GM23248 (cell line): Measurements from ENCODE around the gene STH. TPM values are rescaled to one million over a fixed set of nuclear protein-coding genes. Genes with fewer than 3 reads are reported as not detected.
"Not testable (repeated sequence)": the region's sequence is repeated elsewhere in the genome, so short reads cannot be mapped to it uniquely, and the experiment has no call there.

Experiments used
- DNase-seq: peaks from one replicate; pipeline ENCODE4 v3.0.0-alpha.2; 2015
- H2AFZ ChIP-seq: fragments of 200-600 bp; sonication (generic); 2 replicates; pipeline ENCODE4 v1.6.1; 2016; ENCODE audit warnings: antibody characterized with exemption
- H3F3A ChIP-seq: fragments of 200-600 bp; sonication (generic); 2 replicates; pipeline ENCODE4 v1.6.1; 2016; ENCODE audit warnings: mild to moderate bottlenecking, antibody characterized with exemption, mixed run types; ENCODE audit not compliant: insufficient read depth
- H3K27ac ChIP-seq: fragments of 200-600 bp; sonication (generic); 2 replicates; pipeline ENCODE4 v1.5.1; 2016; ENCODE audit warnings: mild to moderate bottlenecking
- H3K27me3 ChIP-seq: fragments of 200-600 bp; sonication (generic); replicated peaks from 2 replicates; pipeline ENCODE4 v1.6.1; 2016; ENCODE audit warnings: mild to moderate bottlenecking; ENCODE audit not compliant: insufficient read depth
- H3K36me3 ChIP-seq: fragments of 200-600 bp; sonication (generic); 2 replicates; pipeline ENCODE4 v1.6.1; 2016; ENCODE audit warnings: low read depth, mild to moderate bottlenecking
- H3K4me1 ChIP-seq: fragments of 200-600 bp; sonication (generic); 2 replicates; pipeline ENCODE4 v1.6.1; 2016; ENCODE audit warnings: mild to moderate bottlenecking; ENCODE audit not compliant: insufficient read depth
- H3K4me2 ChIP-seq: fragments of 200-600 bp; sonication (generic); one replicate; pipeline ENCODE4 v1.6.1; 2016; ENCODE audit warnings: mild to moderate bottlenecking; ENCODE audit not compliant: unreplicated experiment
- H3K4me3 ChIP-seq: fragments of 200-600 bp; sonication (generic); 2 replicates; pipeline ENCODE4 v1.5.1; 2016; ENCODE audit warnings: mild to moderate bottlenecking
- H3K79me2 ChIP-seq: fragments of 200-600 bp; sonication (generic); 2 replicates; pipeline ENCODE4 v1.6.1; 2016; ENCODE audit warnings: mild to moderate bottlenecking; ENCODE audit not compliant: insufficient read depth
- H3K9ac ChIP-seq: fragments of 200-600 bp; sonication (generic); 2 replicates; pipeline ENCODE4 v1.6.1; 2016; ENCODE audit warnings: mild to moderate bottlenecking
- H3K9me2 ChIP-seq: fragments of 200-600 bp; sonication (generic); 2 replicates; pipeline ENCODE4 v1.6.1; 2016; ENCODE audit warnings: mixed run types, mild to moderate bottlenecking, moderate library complexity; ENCODE audit not compliant: insufficient read depth
- H3K9me3 ChIP-seq: fragments of 200-600 bp; sonication (generic); one replicate; pipeline ENCODE4 v1.6.1; 2017; ENCODE audit warnings: low read depth
- H4K20me1 ChIP-seq: fragments of 200-600 bp; sonication (generic); 2 replicates; pipeline ENCODE4 v1.6.0; 2016; ENCODE audit not compliant: insufficient read depth
- EZH2 ChIP-seq: fragments of 200-600 bp; sonication (generic); IDR thresholded peaks from 2 replicates; pipeline ENCODE4 v1.6.1; 2018; ENCODE audit warnings: antibody characterized with exemption, mild to moderate bottlenecking; ENCODE audit not compliant: insufficient read depth, poor library complexity, severe bottlenecking
- EZH2phosphoT487 ChIP-seq: fragments of 200-600 bp; sonication (generic); IDR thresholded peaks from 2 replicates; pipeline ENCODE4 v1.6.1; 2018; ENCODE audit warnings: antibody characterized with exemption, moderate library complexity, mild to moderate bottlenecking, low read depth; ENCODE audit not compliant: insufficient read depth
- WGBS, 2 experiments: methylation state at CpG; one replicate each; pipeline ENCODE4 v1.1.6; 2015 to 2017; ENCODE audit warnings: low lambda C conversion rate in 2 of 2, low coverage in 1 of 2; ENCODE audit errors: missing lambda C conversion rate in 2 of 2; 5-methylcytosine and 5-hydroxymethylcytosine counted together
- in situ Hi-C: fragments of 300-500 bp; cut with MboI; formaldehyde crosslinking; loops from 2 replicates; pipeline ENCODE4 v1.15.0; 2020
- polyA plus RNA-seq: library from polyadenylated mRNA; unstranded; fragments of >200 nt; fragmentation: Nextera tagmentation; extraction: Ambion mirVana; gene quantifications from 2 replicates; pipeline ENCODE4 v1.2.1, GENCODE V29; 2016
- total RNA-seq: library from RNA; depleted of rRNA; stranded (reverse); fragments of >200 nt; shearing (Covaris generic); gene quantifications from 2 replicates; pipeline ENCODE4 v1.2.3, GENCODE V29; 2014

Gene STH
- total and polyA plus RNA-seq, 2 experiments from 2014 or later: not detected

DNA sequence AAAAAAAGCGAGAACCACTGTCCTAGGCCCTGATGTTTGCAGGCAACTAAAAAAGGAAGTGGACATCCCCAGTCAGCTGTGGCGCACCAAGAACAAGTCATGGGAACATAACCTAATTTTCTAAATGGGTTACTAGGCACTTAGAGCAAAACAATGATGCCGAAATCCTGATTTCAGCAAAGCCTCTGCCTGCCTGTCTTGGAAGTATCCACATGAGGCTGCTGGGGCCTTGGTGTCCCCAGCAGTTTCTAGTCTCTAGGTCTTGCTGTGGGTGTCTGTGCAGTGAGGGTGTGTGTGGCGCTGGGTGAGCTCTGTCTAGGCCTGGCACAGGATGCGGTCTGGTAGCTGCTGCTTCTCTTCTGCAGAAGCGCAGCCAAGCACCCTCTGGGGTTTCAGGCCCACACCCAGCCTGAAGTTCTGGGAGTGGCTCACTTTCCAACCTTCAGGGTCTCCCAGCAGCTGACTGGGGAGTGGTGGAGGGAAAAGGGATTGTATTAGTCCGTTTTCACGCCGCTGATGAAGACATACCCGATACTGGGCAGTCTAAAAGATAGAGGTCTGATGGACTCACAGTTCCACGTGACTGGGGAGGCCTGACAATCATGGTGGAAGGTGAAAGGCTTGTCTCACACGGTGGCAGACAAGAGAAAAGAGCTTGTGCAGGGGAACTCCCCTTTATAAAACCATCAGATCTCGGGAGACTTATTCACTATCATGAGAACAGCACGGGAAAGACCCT is 21.1 kb downstream of the STH start:
- Histone ChIP-seq H3K27ac (no peak overlapping the region), H2AFZ (no peak overlapping the region), H3F3A (no peaks in the 10 kb centered on the region), H3K4me2 (no peak overlapping the region), H3K4me3 (no peak overlapping the region), H3K9ac (no peak overlapping the region), H3K36me3 (no peaks in the 10 kb centered on the region), H3K9me2 (no peaks in the 10 kb centered on the region), H3K79me2 (no peaks in the 10 kb centered on the region), H3K27me3 (no peaks in the 10 kb centered on the region), H3K4me1 (no peaks in the 10 kb centered on the region), H3K9me3 (no peaks in the 10 kb centered on the region), H4K20me1 (no peaks in the 10 kb centered on the region)
- in situ Hi-C loops: no loop called here
- WGBS, 2 experiments: 77 to 83% methylated on average over 13 to 14 of the region's 14 CpGs
- no peak for DNase-seq
- TF ChIP-seq EZH2phosphoT487 (no peak), EZH2 (no peak)

DNA sequence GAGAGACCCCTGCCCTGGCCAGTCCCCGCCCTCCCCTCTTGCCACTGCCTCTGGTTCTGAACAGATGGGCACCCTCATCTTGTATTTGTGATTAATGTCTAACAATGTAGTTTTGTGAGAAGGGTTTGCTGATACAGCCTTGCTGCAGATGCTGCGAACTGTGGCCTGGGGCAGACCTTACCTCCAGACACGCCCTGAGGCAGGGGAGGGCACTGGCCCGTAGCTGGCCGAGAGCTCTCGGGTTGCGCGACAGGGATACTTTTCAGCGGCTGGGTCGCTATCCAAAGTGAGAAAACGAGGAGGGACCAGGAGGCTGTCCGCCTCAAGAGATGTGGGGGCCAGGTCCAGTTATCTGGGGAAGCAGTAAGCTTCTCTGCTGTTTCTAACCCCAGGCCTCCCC is 21.9 kb downstream of the STH start:
- no peaks in the 10 kb centered on the region for H3K9me3 ChIP-seq
- H3K9me2 ChIP-seq: no peaks in the 10 kb centered on the region
- H3F3A ChIP-seq: no peaks in the 10 kb centered on the region
- no peaks in the 10 kb centered on the region for H3K79me2 ChIP-seq
- no peak overlapping the region for H3K9ac ChIP-seq
- TF ChIP-seq EZH2phosphoT487 (no peak), EZH2 (no peak)
- H4K20me1 ChIP-seq: no peaks in the 10 kb centered on the region
- H3K4me1 ChIP-seq: no peaks in the 10 kb centered on the region
- H3K4me3 ChIP-seq: no peak overlapping the region
- H3K27me3 ChIP-seq: no peaks in the 10 kb centered on the region
- no peak overlapping the region for H3K27ac ChIP-seq
- in situ Hi-C loops: no loop called here
- H3K36me3 ChIP-seq: no peaks in the 10 kb centered on the region
- H3K4me2 ChIP-seq: no peak overlapping the region
- H2AFZ ChIP-seq: no peak overlapping the region
- WGBS, 2 experiments: 92 to 95% methylated on average over 12 of the region's 12 CpGs
- no peak for DNase-seq

DNA sequence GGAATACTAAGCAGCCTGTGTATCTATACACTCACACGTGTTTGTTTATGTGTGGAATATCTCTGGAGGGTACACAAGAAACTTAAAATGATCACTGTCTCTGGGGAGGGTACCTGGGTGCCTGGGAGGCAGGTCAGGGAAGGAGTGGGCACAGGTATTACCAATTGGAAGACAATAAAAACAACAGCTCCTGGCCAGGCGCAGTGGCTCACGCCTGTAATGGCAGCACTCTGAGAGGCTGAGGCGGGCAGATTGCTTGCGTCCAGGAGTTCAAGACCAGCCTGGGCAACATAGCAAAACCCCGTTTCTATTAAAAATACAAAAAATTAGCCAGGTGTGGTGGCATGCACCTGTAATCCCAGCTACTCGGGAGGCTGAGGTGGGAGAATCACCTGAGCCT is 24.3 kb downstream of the STH start:
- in situ Hi-C loops, H2AFZ ChIP-seq, H3K27ac ChIP-seq, H3K9me2 ChIP-seq, H3K4me2 ChIP-seq, H3F3A ChIP-seq, H3K4me3 ChIP-seq, H4K20me1 ChIP-seq, H3K27me3 ChIP-seq, H3K9me3 ChIP-seq, H3K79me2 ChIP-seq, H3K36me3 ChIP-seq, H3K9ac ChIP-seq, DNase-seq, H3K4me1 ChIP-seq: not testable (repeated sequence)
- WGBS, 2 experiments: 92 to 93% methylated on average over 7 of the region's 7 CpGs

DNA sequence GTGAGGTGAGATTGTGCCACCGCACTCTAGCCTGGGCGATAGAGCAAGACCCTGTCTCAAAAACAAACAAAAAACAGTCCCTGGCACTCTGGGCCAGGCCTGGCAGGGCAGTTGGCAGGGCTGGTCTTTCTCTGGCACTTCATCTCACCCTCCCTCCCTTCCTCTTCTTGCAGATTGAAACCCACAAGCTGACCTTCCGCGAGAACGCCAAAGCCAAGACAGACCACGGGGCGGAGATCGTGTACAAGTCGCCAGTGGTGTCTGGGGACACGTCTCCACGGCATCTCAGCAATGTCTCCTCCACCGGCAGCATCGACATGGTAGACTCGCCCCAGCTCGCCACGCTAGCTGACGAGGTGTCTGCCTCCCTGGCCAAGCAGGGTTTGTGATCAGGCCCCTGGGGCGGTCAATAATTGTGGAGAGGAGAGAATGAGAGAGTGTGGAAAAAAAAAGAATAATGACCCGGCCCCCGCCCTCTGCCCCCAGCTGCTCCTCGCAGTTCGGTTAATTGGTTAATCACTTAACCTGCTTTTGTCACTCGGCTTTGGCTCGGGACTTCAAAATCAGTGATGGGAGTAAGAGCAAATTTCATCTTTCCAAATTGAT is 24.8 kb downstream of the STH start:
- in situ Hi-C loops: no loop called here
- Histone ChIP-seq H3K79me2 (no peaks in the 10 kb centered on the region), H3K9me3 (no peaks in the 10 kb centered on the region), H4K20me1 (no peaks in the 10 kb centered on the region), H3K4me1 (no peaks in the 10 kb centered on the region), H3K4me3 (no peak overlapping the region), H3K36me3 (0 out of 2 replicates have a peak, but pooled peaks cover 4% of the 10 kb centered on the region), H3K9ac (no peak overlapping the region), H3K27me3 (no peaks in the 10 kb centered on the region), H3K4me2 (no peak overlapping the region), H3F3A (no peaks in the 10 kb centered on the region), H3K9me2 (no peaks in the 10 kb centered on the region), H2AFZ (no peak overlapping the region), H3K27ac (no peak overlapping the region)
- no peak for TF ChIP-seq EZH2phosphoT487
- TF ChIP-seq EZH2: no peak
- WGBS, 2 experiments: 89 to 93% methylated on average over 23 to 24 of the region's 24 CpGs
- no peak for DNase-seq
